ENCODE results near the gene LMBR1L. TPM values are rescaled to one million over a fixed set of nuclear protein-coding genes. Genes with fewer than 3 reads are reported as not detected.

The LMBR1L gene
- total and polyA plus RNA-seq, 2 experiments from 2014 or later = 51.3 to 52.9 TPM

DNA sequence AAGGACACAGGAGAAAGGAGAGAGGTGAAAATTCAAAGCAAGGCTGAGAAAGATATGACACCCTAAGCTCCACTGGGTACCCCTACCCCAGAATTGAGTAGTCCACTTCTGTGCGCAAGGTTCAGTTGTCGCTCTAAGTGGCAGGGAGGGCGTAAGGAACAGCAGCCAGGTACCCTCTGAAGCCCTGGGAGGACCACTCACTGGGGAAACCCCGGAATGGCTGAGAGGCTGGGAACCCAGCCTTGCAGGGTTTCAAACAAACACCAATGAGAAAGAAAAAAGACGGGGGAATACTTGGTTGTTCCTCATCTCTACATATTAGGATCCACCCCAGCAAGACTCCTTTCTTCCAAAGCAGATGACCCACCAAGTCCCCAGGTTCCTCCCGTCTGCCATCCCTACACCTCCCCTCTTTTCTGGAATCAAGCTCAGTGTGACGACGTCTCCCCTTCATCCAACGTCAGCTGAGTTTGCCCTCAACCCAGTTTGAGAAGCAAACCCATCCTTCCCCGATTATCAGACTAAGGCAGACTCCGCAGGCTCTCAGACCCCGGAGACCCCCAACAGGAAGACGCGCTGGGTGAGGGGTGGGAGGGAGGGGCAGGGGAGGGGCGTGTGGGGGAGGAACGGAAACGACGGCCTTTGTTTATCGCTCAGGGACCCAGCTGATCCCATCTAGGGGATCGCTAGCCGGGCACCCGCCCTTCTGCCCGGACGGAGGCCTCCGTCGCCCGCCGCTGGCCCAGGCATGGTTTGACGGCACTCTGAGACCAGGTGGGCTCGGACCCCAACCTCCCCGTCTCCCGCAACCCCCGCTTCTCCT is 795 bp downstream of the LMBR1L start:
- no peaks in the 10 kb centered on the region for H3K27me3 ChIP-seq
- peak overlapping the region; percentile 87 for H3K27ac ChIP-seq
- no peaks in the 10 kb centered on the region for H3K9me3 ChIP-seq (ENCODE audit: low read depth)
- H3K4me1 ChIP-seq (ENCODE audit: low read depth) = peaks cover 10% of the 10 kb centered on the region
- H3K36me3 ChIP-seq = no peaks in the 10 kb centered on the region
- TF ChIP-seq, protein P1, sequence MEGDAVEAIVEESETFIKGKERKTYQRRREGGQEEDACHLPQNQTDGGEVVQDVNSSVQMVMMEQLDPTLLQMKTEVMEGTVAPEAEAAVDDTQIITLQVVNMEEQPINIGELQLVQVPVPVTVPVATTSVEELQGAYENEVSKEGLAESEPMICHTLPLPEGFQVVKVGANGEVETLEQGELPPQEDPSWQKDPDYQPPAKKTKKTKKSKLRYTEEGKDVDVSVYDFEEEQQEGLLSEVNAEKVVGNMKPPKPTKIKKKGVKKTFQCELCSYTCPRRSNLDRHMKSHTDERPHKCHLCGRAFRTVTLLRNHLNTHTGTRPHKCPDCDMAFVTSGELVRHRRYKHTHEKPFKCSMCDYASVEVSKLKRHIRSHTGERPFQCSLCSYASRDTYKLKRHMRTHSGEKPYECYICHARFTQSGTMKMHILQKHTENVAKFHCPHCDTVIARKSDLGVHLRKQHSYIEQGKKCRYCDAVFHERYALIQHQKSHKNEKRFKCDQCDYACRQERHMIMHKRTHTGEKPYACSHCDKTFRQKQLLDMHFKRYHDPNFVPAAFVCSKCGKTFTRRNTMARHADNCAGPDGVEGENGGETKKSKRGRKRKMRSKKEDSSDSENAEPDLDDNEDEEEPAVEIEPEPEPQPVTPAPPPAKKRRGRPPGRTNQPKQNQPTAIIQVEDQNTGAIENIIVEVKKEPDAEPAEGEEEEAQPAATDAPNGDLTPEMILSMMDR (IDR thresholded peaks at IDR 0.05; ENCODE audit: low read depth, low read length) = no peak
- peak overlapping the region; percentile 73 for H3K4me3 ChIP-seq
- peak in 1 of 2 donors; percentile 29 for DNase-seq (ENCODE audit: low read depth in 1 of 2, low spot score in 1 of 2)

DNA sequence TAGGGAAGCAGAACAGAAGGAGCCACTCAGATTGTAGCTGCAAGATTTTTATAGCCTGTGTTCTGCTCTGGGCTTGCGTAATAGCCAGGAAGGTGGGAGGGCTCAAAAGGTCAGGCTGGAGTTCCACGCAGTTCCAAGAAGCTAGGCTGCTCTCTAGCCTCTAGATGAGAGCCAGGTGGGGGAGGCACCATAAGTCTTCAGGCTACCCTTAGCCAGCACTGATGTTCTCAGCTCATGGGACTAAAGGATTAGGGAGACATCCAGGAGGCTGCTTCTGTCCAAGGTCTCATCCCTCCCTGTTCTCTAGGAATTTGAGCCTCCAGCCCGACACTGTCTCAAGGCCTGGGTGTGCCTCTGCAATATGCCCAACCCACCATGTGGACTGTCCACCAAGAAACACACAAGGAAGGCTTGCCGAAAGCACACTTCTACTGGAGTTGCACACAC is 1.7 kb downstream of the LMBR1L start:
- Histone ChIP-seq H3K9me3 (ENCODE audit: low read depth) (no peaks in the 10 kb centered on the region), H3K27ac (peak overlapping the region; percentile 33)

DNA sequence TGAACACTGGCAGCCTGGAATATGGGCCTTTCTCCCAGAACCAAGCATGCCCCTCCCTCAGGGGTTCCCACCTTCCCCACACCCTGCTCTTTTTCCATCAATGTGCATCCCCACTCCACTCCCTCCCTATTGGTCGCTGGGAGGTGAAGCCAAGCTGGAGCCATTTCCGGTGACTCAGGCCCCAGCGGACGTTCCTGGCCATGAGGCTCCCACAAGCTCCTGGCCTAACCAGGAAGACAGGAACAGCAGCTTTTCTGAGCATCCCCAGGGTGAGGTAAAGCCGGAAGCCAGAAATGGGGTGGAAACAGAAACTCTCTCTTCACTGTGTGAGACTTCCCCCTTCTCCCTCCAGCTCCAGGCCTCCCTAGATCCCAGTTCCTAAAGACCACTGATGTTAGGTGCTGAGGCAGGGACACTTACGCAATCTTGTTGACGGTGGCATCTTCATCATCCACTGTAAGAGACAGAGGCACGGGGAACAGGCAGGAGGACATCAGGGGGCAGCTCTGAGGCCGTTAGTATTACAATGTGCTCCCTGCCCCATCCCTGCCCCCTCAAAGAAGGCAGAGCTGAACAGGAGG is 5.1 kb downstream of the LMBR1L start:
- DNase-seq (ENCODE audit: low read depth in 1 of 2, low spot score in 1 of 2) = peak in 1 of 2 donors; percentile 64
- TF ChIP-seq, protein P1 (IDR thresholded peaks at IDR 0.05; ENCODE audit: low read depth, low read length) = no peak
- H3K27me3 ChIP-seq = no peaks in the 10 kb centered on the region
- H3K36me3 ChIP-seq = peaks cover 36% of the 10 kb centered on the region
- peaks cover 10% of the 10 kb centered on the region for H3K4me1 ChIP-seq (ENCODE audit: low read depth)
- no peak overlapping the region for H3K4me3 ChIP-seq
- H3K27ac ChIP-seq = no peak overlapping the region
- H3K9me3 ChIP-seq (ENCODE audit: low read depth) = no peaks in the 10 kb centered on the region

More for the DNA sequence above, 1.7 kb downstream of the LMBR1L start:
- H3K4me3 ChIP-seq = peak overlapping the region; percentile 73
- peak in 1 of 2 donors; percentile 76 for DNase-seq (ENCODE audit: low read depth in 1 of 2, low spot score in 1 of 2)
- H3K36me3 ChIP-seq = peaks cover 3% of the 10 kb centered on the region
- TF ChIP-seq, protein P1 (IDR thresholded peaks at IDR 0.05; ENCODE audit: low read depth, low read length) = no peak
- peaks cover 10% of the 10 kb centered on the region for H3K4me1 ChIP-seq (ENCODE audit: low read depth)
- H3K27me3 ChIP-seq = no peaks in the 10 kb centered on the region

DNA sequence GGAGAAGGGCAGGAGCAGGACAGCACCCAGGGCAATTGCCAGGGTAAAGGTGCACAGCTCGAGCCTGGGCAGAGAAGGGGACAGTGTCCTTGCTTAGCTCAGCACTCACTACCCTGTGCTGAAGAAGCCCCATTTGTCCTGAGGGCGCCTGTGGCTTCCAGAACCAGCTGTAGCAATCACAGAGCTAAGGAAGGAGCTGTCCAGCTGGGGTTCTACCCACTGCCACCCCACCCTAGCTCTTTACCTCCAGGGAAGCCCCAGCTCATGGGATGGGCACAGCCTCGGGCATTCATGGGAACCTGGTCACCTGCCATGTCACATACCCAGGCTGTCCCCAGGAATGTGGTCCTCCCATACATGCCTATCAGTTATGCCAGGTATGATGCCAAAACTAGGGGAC is 5.8 kb downstream of the LMBR1L start:
- no peak for DNase-seq (ENCODE audit: low read depth in 1 of 2, low spot score in 1 of 2)
- TF ChIP-seq, protein P1 (IDR thresholded peaks at IDR 0.05; ENCODE audit: low read depth, low read length) = no peak
- H3K4me3 ChIP-seq = no peak overlapping the region
- peaks cover 10% of the 10 kb centered on the region for H3K4me1 ChIP-seq (ENCODE audit: low read depth)
- H3K27me3 ChIP-seq = no peaks in the 10 kb centered on the region
- no peaks in the 10 kb centered on the region for H3K9me3 ChIP-seq (ENCODE audit: low read depth)
- peaks cover 43% of the 10 kb centered on the region for H3K36me3 ChIP-seq
- H3K27ac ChIP-seq = no peak overlapping the region

DNA sequence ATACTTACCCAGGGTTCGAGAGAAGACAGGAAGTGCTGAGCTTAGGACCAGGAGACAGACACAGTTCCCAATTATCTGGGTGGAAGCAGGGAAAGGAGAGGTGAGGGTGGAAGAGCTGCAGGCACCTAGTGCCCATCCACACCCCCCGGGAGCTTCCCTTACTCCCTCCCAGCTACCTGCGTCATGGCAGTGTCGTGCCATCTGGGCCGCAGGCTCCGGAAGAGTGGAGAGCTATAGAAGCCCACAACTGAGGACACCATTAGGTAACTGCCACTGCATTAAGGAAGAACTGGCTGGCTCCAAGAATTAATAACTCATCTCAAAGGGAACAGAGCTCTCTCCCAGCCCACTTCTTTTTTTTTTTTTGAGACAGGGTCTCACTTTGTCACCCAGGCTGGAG is 10.3 kb downstream of the LMBR1L start:
- Histone ChIP-seq H3K4me1 (ENCODE audit: low read depth) (no peaks in the 10 kb centered on the region), H3K27me3 (peaks cover 4% of the 10 kb centered on the region), H3K9me3 (ENCODE audit: low read depth) (no peaks in the 10 kb centered on the region), H3K4me3 (no peak overlapping the region), H3K36me3 (peaks cover 52% of the 10 kb centered on the region), H3K27ac (no peak overlapping the region)
- TF ChIP-seq, protein P1 (IDR thresholded peaks at IDR 0.05; ENCODE audit: low read depth, low read length) = no peak
- DNase-seq (ENCODE audit: low read depth in 1 of 2, low spot score in 1 of 2) = no peak
